PC-3 (cell line): ENCODE measurements around the gene AXIN2. TPM values are rescaled to one million over a fixed set of nuclear protein-coding genes. Genes with fewer than 3 reads are reported as not detected.

Source experiments
- ATAC-seq: fragments of 200-7000 bp; cut with Tn5 transposase; 2 replicates; pipeline ENCODE4 v1.9.1; 2020; ENCODE audit warnings: mild to moderate bottlenecking, moderate library complexity
- BruUV-seq: library from RNA; stranded (reverse); fragments of 400-500 nt; replicated peaks from 2 replicates; lab custom pipeline; 2021; lab: Mats Ljungman, UMichigan
- CTCF ChIA-PET: fragments of 300-600 bp; sonication (Branson Sonifier 250); formaldehyde crosslinking; loops from one replicate; lab custom pipeline; 2022; ENCODE audit warnings: antibody characterized with exemption; lab: Charles Lee
- POLR2A ChIA-PET: fragments of 300-600 bp; sonication (Branson Sonifier 250); formaldehyde crosslinking; loops from one replicate; lab custom pipeline; 2022; ENCODE audit warnings: antibody characterized with exemption; ENCODE audit not compliant: unreplicated experiment; lab: Charles Lee
- DNase-seq: peaks from one replicate; pipeline ENCODE4 v3.0.0-alpha.2; 2015
- H2AFZ ChIP-seq: fragments of 300-600 bp; sonication (generic); 2 replicates; pipeline ENCODE4 v1.6.0; 2016; ENCODE audit warnings: antibody characterized with exemption, low read length
- H3F3A ChIP-seq: fragments of 300-600 bp; sonication (generic); one replicate; pipeline ENCODE4 v1.6.0; 2017; ENCODE audit warnings: antibody characterized with exemption, low read length, control low read depth, mild to moderate bottlenecking; ENCODE audit not compliant: unreplicated experiment
- H3K27ac ChIP-seq: fragments of 300-600 bp; sonication (generic); 2 replicates; pipeline ENCODE4 v1.5.1; 2016; ENCODE audit warnings: mild to moderate bottlenecking, low read length
- H3K27me3 ChIP-seq: fragments of 300-600 bp; sonication (generic); 2 replicates; pipeline ENCODE4 v1.6.1; 2016; ENCODE audit warnings: low read length, mixed read lengths
- H3K36me3 ChIP-seq: fragments of 300-600 bp; sonication (generic); 2 replicates; pipeline ENCODE4 v1.6.1; 2016; ENCODE audit warnings: low read depth, mixed run types, low read length, mixed read lengths
- H3K4me1 ChIP-seq: fragments of 300-600 bp; sonication (generic); 2 replicates; pipeline ENCODE4 v1.5.1; 2016; ENCODE audit warnings: low read length; ENCODE audit not compliant: insufficient read depth
- H3K4me2 ChIP-seq: fragments of 300-600 bp; sonication (generic); 2 replicates; pipeline ENCODE4 v1.6.0; 2016; ENCODE audit warnings: low read length
- H3K4me3 ChIP-seq: fragments of 300-600 bp; sonication (generic); 2 replicates; pipeline ENCODE4 v1.5.1; 2016; ENCODE audit warnings: mild to moderate bottlenecking, low read length, mixed read lengths
- H3K79me2 ChIP-seq: fragments of 300-600 bp; sonication (generic); 2 replicates; pipeline ENCODE4 v1.6.1; 2017; ENCODE audit warnings: low read length, mixed read lengths
- H3K9ac ChIP-seq: fragments of 300-600 bp; sonication (generic); 2 replicates; pipeline ENCODE4 v1.6.0; 2016; ENCODE audit warnings: mild to moderate bottlenecking, low read length
- H3K9me2 ChIP-seq: fragments of 300-600 bp; sonication (generic); replicated peaks from 2 replicates; pipeline ENCODE4 v1.6.1; 2016; ENCODE audit warnings: mixed run types, low read length, mixed read lengths
- H3K9me3 ChIP-seq: fragments of 300-600 bp; sonication (generic); 2 replicates; pipeline ENCODE4 v1.6.1; 2016; ENCODE audit warnings: low read length, mixed read lengths
- H4K20me1 ChIP-seq: fragments of 300-600 bp; sonication (generic); 2 replicates; pipeline ENCODE4 v1.6.1; 2016; ENCODE audit warnings: low read length, mixed read lengths
- EZH2 ChIP-seq: fragments of 300-600 bp; sonication (generic); IDR thresholded peaks from one replicate; pipeline ENCODE4 v1.6.1; 2017; ENCODE audit warnings: antibody characterized with exemption, mild to moderate bottlenecking, low read length; ENCODE audit not compliant: unreplicated experiment
- EZH2phosphoT487 ChIP-seq: fragments of 300-600 bp; sonication (generic); IDR thresholded peaks from 2 replicates; pipeline ENCODE4 v1.6.1; 2018; ENCODE audit warnings: mild to moderate bottlenecking, antibody characterized with exemption, low read length, borderline replicate concordance
- intact Hi-C: fragments of 100-400 bp; cut with micrococcal nuclease; formaldehyde crosslinking; loops from 2 replicates; pipeline ENCODE4 v1.9.0; 2023
- total RNA-seq: library from RNA; depleted of rRNA; stranded (reverse); fragments of >200 nt; gene quantifications from 2 replicates; pipeline ENCODE4 v1.2.3, GENCODE V29; 2014
- TF ChIP-seq, protein P1 (sequence below): fragments of 300-600 bp; sonication (generic); conservative IDR thresholded peaks from 2 replicates; pipeline ENCODE4 v1.5.1; 2017; ENCODE audit warnings: antibody characterized with exemption, low read depth, mild to moderate bottlenecking, low read length

AXIN2 gene
- total RNA-seq, 1 experiment from 2014 or later, result 2.0 TPM

DNA sequence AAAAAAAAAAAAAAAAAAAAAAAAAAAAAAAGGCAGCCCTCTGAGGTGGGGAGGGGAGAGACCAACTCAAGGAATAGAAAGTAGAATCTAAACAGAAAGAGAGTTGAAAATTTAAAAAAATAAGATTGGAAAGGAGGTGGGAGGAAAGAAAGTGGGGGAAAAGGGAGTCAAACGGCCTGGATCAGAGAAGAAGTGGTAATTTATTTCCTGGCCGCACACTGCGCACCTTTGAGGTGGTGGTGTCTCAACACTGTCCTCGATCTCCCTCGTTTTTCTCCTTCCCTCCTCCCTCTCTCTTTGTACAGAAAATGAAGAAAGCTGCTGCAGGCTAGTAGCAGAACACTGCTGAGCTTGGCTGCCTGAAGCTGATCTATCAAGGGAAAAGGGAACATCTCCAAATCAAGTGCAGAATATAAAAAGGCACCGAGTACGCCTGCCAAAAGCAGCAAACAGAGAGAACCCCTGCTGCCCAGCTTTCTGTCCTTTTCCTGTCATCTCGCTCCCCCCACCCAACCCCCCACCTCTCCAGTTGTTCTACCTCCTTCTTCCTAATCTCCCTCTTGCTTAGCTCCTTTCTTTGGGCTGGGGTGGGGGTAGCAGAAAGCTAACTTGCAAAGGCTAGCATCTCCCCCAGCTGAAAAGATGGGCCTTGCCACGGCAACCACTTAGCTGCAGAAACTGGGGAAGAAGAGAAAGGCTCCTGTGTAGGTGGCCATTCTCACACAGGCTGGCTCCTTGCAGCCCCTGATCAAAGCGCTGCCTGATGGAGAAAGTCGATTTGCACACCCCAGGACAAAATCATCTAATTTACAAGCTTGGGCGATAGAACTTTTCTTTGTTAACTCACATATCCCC, 22.5 kb downstream of the AXIN2 start:
- no peak for ATAC-seq
- intact Hi-C loops, result no loop called here
- Histone ChIP-seq H3K4me2 (no peak overlapping the region), H3K9ac (no peak overlapping the region), H3F3A (no peaks in the 10 kb centered on the region), H2AFZ (no peak overlapping the region), H3K36me3 (no peaks in the 10 kb centered on the region), H3K4me3 (no peak overlapping the region), H4K20me1 (no peaks in the 10 kb centered on the region), H3K27me3 (no peaks in the 10 kb centered on the region), H3K9me2 (no peaks in the 10 kb centered on the region), H3K27ac (no peak overlapping the region), H3K4me1 (peaks cover 11% of the 10 kb centered on the region), H3K79me2 (no peaks in the 10 kb centered on the region), H3K9me3 (no peaks in the 10 kb centered on the region)
- CTCF ChIA-PET, result no interaction called here
- DNase-seq, result no peak
- no TSS peak for BruUV-seq
- TF ChIP-seq EZH2phosphoT487 (no peak), EZH2 (no peak)
- TF ChIP-seq, protein P1, sequence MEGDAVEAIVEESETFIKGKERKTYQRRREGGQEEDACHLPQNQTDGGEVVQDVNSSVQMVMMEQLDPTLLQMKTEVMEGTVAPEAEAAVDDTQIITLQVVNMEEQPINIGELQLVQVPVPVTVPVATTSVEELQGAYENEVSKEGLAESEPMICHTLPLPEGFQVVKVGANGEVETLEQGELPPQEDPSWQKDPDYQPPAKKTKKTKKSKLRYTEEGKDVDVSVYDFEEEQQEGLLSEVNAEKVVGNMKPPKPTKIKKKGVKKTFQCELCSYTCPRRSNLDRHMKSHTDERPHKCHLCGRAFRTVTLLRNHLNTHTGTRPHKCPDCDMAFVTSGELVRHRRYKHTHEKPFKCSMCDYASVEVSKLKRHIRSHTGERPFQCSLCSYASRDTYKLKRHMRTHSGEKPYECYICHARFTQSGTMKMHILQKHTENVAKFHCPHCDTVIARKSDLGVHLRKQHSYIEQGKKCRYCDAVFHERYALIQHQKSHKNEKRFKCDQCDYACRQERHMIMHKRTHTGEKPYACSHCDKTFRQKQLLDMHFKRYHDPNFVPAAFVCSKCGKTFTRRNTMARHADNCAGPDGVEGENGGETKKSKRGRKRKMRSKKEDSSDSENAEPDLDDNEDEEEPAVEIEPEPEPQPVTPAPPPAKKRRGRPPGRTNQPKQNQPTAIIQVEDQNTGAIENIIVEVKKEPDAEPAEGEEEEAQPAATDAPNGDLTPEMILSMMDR, result no peak
- POLR2A ChIA-PET, result no interaction called here

GRCh38 chr17:65537845-65538674, 23.4 kb downstream of the AXIN2 start:
- no peak overlapping the region for H3K27ac ChIP-seq
- H3K4me1 ChIP-seq, result peaks cover 11% of the 10 kb centered on the region
- no peaks in the 10 kb centered on the region for H3K9me3 ChIP-seq
- DNase-seq (no peak), ATAC-seq (no peak)
- ChIA-PET CTCF (no interaction called here), POLR2A (no interaction called here)
- intact Hi-C loops, result no loop called here
- H3K36me3 ChIP-seq, result no peaks in the 10 kb centered on the region
- no TSS peak for BruUV-seq
- no peaks in the 10 kb centered on the region for H3F3A ChIP-seq
- no peak overlapping the region for H3K4me2 ChIP-seq
- no peak overlapping the region for H2AFZ ChIP-seq
- no peak overlapping the region for H3K4me3 ChIP-seq
- no peaks in the 10 kb centered on the region for H4K20me1 ChIP-seq
- H3K79me2 ChIP-seq, result no peaks in the 10 kb centered on the region
- no peaks in the 10 kb centered on the region for H3K9me2 ChIP-seq
- H3K27me3 ChIP-seq, result no peaks in the 10 kb centered on the region
- TF ChIP-seq, protein P1, result no peak
- TF ChIP-seq EZH2phosphoT487 (no peak), EZH2 (no peak)
- H3K9ac ChIP-seq, result no peak overlapping the region
